Epithelial cell of prostate (primary cell): ENCODE data around the gene SAMD3.
"Not testable (repeated sequence)": the region's sequence is repeated elsewhere in the genome, so short reads cannot be mapped to it uniquely, and the experiment has no call there.

Source experiments
- DNase-seq: peaks from one replicate; pipeline ENCODE4 v3.0.0-alpha.2; 2011; ENCODE audit warnings: low read depth, low spot score
- H3K27ac ChIP-seq: fragments of 450-650 bp; 2 replicates; pipeline ENCODE4 v1.5.1; 2017; ENCODE audit warnings: mild to moderate bottlenecking

The SAMD3 gene

DNA sequence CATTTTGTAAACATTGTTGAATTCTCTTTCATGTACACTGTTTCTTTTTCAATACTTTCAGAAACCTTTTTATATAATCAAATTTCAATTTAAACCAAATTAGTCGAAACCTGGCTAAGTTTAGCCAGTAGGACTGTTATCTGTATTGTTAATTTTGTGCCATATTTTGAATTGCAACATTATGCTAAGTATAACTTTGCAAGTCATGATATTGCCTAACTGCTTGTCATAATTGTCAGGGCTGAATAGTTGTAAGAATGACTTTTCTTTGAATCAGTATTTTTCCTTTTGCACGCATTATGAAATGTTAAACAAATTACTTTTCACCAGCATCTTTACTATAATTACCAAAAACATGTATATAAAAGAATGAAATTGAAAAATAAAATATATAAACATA, 82.7 kb downstream of the SAMD3 start:
- no peak for DNase-seq
- no peak overlapping the region for H3K27ac ChIP-seq

DNA sequence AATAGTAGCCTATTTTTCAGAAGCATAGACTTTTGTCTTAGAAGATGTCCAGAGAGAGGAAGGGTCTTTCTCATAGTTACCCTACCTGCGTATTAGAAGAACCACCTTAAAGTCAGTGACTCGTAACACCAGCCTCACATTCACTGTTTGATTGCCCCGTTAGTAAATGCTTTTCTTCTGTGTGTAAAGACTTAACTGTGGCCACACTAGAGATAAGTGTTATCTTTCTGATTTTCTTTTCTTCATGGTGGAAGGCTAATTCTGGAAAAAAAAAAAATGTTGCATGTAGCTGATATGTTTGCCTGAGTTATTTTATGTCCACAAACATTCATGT, 83.9 kb downstream of the SAMD3 start:
- no peak for DNase-seq
- no peak overlapping the region for H3K27ac ChIP-seq

DNA sequence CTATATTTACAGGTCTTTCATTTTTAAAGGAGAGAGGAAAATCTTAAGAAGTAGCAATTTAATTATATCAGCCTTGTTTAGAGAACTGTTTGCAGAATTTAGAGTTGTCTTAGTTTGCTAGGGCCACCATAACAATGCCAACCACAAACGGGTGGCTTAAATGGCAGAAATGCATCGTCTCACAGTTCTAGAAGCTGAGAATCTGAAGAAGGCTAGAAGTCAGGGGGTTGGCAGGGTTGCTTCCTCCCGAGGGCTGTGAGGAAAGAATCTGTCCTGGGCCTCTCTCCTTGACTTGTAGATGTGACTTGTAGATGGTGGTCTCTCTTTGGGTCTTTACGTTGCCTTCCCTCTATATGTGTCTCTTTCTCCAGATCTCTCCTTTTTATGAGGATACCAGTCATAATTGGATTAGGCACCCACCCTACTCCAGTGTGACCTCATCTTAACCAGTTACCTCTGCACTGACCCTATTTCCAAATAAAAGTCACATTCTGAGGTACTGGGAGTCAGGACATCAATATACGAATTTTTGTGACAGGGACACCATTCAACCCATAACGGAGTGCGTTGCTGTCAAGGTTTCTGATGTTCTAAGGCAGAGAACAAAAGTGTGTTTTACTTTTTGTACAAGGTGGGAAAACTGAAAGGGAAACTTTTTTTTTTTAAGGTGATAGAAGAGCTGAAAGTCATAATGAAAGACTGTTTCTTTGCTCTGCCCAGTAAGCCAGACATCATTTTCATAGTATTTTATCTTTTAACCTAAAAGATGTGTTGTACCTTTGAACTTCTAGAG, 84.4 kb downstream of the SAMD3 start:
- DNase-seq = no peak
- H3K27ac ChIP-seq = no peak overlapping the region

DNA sequence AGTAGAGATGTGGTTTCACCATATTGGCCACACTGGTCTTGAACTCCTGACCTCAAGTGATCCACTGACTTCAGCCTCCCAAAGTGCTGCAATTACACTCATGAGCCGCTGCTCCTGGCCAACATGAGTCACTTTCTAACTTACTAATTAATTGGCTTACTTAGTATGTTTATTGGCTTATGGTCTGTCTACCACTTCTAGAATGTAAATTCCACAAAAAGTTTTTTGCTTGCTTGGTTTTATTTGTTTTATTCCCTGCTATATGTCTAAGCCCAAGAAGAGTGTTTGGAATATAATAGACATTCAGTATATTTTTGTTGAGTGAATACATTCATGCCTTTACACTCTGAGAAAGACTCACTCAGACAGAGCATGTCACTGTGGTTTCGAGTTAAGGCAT, 86.0 kb downstream of the SAMD3 start:
- no peak for DNase-seq

DNA sequence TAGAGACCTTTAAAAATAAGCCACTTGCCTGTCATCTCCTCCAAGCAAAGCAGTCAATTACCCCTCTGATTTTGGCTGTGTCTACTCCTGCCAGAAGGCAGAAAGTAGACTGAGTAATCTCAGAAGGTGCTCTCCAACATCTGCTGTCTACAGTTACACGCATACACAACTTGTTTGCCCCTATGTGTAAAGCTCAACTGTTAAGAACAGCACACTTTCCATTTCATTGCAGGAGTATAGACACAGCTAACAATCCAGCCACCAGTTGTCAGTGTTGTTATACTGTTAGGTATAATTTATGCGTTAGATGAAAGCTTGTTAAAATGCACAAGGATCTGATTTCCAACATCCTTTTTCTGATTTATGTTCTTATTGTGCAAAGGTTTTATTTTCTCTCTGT, 88.2 kb downstream of the SAMD3 start:
- no peak for DNase-seq
- no peak overlapping the region for H3K27ac ChIP-seq

More for the DNA sequence above, 86.0 kb downstream of the SAMD3 start:
- no peak overlapping the region for H3K27ac ChIP-seq

DNA sequence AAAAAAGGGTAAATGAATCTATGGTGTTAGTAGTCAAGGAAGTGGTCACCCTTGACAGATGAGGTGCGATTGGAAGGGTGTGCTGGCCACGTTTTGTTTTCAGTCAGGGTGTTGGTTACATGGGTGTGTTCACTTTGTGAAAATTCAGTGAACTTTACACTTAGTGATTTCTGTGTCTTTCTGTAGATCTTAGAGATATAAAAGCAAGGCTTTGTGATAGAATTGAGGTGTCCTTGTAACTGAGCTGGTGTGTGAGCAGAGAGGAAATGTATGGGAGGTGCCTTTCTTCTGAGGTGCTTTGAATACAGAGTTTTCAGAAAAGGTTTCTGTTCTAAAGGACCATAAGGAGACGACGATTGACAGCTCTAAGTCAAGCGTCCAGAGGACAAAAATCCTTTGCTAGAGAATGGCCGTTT, 90.5 kb downstream of the SAMD3 start:
- no peak overlapping the region for H3K27ac ChIP-seq
- DNase-seq = no peak

DNA sequence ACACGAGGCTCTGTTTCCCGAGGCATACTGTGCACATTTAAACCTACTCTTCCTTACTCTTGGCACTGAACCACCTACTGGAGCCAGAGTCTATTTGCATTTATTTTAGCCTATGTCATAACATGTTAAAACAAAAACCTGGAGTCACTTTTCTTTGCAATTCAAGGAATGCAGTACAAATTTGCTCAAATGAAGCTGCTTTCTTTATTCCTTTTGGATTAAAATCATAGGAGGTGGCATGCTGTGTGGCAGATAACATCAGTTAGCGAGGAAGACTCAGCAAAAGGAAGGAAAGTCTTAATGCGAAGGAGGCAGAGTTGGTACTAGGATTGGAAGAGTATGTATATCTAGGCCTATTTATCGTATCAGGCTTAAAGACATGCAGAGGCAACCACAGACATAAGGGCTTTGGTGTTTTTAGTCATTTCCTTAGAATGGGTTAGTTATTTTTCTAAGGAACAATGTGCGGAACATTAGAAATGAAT, 92.9 kb downstream of the SAMD3 start:
- DNase-seq = no peak
- no peak overlapping the region for H3K27ac ChIP-seq

DNA sequence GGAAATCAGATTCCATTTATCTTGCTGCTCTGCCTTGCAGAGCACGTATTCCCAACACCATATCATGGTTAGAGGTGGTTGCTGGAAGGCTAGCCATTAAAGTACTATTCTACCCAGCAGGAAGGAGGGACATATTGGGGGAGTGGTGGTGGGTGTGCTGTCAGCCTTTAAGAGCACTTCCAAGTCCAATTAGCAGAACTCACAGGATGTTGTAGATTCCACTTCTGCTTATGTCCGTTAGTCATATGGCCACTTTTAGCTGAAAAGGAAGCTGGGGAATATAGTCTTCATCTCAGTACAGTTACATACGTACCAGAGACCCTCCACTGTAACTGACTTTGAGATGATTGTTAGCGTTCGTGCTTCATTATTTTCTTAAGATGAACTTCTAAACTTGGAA, 94.4 kb downstream of the SAMD3 start:
- DNase-seq = no peak
- no peak overlapping the region for H3K27ac ChIP-seq

DNA sequence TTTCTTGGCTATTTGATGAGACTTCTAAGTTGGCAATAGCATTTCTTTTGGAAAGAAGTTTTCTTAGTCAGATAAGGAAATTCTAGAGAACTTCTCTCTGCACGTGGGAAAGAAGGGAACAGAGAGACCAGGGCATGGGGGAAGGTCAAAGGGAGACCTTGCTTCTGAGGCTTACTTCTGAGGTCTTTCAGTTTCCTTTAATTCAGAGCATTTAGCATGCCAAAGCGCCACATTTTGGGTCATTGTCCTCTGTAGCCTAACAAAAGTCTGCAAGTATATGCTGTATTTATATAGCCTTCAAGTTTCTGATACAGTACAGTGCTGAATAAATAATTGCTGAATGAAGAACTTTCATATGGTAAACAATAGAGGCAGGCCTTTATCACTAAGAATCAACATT, 95.6 kb downstream of the SAMD3 start:
- no peak overlapping the region for H3K27ac ChIP-seq
- no peak for DNase-seq

DNA sequence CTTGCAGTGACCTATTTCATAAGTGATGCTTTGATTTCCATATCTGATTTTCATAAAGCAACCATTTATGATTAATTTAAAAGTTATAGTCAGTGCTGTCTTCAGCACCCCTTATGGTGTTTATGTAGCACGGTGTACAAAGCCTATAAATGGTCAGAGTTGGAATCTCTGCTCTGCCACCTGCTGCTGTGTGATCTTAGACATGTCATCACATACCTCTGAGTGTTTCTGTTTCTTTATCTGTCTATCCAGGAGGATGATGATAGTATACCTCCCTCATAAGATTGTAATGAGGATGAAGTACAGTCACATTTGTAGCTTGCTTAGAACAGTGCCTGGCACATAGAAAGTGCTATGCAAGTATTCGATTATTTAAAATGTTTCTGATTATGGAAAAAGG, 100.5 kb downstream of the SAMD3 start:
- DNase-seq = no peak
- no peak overlapping the region for H3K27ac ChIP-seq

DNA sequence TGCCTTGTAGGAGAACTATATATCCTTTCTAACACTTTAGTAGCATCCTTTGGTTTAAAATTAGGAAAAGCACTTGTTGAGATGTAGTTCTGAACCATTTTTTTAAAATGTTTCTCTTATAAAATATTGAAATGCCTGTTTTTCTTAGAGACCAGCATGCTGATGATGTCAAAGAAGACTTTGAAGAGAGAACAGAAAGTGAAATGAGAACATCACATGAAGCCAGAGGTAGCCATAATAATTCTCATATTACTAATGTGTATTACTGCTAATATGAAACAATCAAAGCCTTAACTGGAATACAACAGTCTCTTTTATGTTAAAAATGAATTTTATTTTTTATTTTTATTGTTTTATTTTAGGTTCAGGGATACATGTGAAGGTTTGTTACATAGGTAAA, 102.0 kb downstream of the SAMD3 start:
- no peak for DNase-seq
- no peak overlapping the region for H3K27ac ChIP-seq

DNA sequence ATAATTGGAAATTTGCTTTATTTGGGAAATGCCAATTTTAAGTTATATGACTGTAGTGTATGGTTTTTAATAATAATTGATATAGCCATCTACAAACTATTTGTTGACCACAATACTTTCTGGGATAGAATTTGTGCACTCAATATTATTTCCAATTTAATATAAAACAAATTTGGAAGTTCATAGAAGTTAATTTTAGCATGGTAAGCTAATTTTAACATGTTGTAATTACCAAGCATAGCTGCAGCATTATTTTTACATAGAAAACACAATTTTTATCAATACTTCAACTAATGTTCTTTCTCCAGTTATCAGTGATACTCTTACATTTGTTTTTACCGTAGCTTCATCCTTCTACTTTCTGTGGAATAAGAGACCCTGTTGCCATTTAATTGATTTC, 103.5 kb downstream of the SAMD3 start:
- H3K27ac ChIP-seq = no peak overlapping the region

DNA sequence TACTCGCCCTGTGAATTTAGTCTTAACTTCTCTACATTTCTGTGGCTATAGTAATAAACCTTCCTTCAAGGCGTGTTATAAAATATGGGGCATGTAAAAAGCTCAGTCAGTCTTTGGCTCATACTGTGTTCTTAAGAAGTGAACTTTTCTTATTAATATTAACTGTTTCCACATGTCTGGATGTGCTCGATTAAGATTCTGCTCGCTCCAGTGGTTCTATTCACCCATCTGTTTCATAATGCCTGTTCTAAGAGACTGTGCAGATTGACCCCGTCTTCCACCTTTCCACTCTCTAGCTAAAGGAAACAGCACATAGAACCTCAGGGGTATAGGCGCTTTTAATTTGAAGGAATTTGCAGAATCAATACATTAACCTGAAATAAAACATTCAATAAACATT, 104.5 kb downstream of the SAMD3 start:
- no peak for DNase-seq
- H3K27ac ChIP-seq = no peak overlapping the region

More for the DNA sequence above, 103.5 kb downstream of the SAMD3 start:
- DNase-seq = no peak

DNA sequence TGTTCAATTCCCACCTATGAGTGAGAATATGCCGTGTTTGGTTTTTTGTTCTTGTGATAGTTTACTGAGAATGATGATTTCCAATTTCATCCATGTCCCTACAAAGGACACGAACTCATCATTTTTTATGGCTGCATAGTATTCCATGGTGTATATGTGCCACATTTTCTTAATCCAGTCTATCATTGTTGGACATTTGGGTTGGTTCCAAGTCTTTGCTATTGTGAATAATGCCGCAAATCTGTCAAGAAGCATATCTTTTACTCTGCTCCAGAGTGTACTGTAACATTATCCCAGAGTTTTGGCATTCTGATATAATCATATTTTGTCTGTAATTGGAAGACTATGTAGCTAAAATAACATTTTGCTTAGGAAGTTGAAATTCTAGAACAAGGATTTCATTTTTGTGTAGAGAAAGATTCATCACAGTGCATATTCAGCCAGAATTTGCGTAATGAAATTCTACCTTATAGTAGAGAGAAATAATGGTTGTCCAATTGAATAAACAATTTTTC, 105.5 kb downstream of the SAMD3 start:
- not testable (repeated sequence) for H3K27ac ChIP-seq, DNase-seq

DNA sequence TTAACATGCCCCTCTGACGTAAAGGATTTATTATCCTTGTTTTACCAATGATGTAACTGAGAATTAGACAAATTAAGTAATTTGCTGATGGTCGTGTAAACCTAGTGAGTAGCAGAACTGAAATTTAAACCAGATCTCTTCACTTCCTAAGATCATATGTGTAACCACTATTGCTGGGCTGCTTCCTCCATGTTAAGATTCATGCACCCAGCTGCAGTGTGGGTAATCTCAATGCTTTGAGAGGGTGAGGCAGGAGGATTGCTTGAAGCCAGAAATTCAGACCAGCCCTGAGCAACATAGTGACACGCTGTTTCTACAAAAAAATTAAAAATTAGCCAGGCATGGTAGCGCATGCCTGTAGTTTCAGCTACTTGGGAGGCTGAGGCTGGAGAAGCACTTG, 106.5 kb downstream of the SAMD3 start:
- DNase-seq = no peak
- H3K27ac ChIP-seq = no peak overlapping the region

DNA sequence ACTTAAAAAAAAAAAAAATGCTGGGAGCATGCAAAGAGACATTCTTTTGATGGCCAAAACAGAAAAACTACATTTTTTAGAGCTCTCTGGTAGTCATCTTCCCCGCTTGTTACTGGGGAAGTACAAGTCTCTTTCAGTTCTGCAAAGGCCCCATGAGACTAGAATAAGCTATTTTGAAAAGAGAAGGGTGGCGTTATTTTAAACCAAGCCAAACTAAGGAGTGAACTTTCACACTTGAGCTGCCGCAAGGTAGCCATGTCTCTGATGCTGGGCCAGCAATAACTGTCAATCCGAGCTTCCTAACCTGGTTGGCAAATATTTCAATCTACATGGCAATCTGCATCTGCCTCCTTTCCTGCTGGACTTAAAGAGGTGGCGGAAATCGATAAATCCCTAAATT, 107.7 kb downstream of the SAMD3 start:
- DNase-seq = no peak
- no peak overlapping the region for H3K27ac ChIP-seq

DNA sequence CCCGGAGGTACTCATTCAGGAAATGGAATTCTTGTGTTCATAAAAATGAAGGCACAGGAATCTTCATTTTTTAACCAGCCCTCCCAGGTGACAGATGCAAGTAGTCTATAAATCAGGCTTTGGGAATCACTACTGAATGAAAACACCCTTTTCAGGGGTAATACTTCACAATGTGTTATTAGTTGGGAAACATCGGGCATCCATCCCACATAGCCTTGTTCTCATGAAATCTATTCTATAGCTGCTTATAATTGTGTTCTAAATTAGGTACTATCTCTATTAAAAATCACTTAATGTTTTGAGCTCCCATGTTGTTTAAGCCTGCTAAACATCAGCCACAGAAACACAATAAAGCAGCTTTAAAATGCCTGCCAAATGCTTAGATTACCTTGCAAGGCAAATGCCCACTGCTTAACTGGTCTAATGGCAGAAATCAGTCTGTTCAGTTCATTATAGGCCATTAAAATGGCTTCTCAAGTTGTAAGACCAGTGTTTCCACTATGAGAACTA, 109.5 kb downstream of the SAMD3 start:
- no peak overlapping the region for H3K27ac ChIP-seq

DNA sequence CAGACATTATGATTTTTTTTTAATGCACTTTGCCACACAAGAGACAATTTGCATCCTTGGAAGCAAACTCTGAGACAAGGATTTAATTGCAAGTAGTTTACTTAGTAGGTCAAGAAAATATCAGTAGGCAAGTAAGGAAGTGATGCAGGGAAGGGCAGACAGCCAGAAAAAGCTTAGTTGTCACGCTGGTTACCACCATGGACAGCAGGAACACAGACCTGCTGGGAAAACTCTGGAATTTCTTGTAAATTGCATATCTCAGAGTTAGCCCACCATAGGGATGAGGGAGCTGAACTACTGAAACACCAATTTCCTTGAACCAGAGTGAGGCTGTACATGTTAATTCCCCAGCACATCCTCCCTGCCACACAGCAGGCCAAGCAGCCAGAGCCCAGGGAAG, 111.7 kb downstream of the SAMD3 start:
- no peak overlapping the region for H3K27ac ChIP-seq
- no peak for DNase-seq

More for the DNA sequence above, 109.5 kb downstream of the SAMD3 start:
- DNase-seq = no peak

DNA sequence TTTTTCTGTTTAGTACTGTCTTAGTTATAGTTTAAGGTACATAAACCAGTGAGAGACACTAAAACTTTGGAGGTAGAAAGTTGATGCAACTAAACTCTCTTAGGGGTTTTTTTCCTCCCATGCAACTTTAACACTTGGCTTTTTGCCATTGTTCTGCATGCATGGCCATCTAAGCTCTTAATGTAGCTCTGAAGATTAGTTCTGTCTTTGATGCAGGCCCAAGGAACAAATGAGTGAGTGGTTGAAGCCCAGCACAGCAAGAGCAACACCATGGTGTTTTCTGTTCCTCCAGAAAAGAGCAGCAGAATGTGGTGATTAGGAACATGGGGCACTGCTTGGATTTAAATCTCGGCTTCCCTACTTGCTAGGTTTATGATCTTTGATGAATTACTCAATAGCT, 115.0 kb downstream of the SAMD3 start:
- no peak overlapping the region for H3K27ac ChIP-seq
- DNase-seq = no peak

DNA sequence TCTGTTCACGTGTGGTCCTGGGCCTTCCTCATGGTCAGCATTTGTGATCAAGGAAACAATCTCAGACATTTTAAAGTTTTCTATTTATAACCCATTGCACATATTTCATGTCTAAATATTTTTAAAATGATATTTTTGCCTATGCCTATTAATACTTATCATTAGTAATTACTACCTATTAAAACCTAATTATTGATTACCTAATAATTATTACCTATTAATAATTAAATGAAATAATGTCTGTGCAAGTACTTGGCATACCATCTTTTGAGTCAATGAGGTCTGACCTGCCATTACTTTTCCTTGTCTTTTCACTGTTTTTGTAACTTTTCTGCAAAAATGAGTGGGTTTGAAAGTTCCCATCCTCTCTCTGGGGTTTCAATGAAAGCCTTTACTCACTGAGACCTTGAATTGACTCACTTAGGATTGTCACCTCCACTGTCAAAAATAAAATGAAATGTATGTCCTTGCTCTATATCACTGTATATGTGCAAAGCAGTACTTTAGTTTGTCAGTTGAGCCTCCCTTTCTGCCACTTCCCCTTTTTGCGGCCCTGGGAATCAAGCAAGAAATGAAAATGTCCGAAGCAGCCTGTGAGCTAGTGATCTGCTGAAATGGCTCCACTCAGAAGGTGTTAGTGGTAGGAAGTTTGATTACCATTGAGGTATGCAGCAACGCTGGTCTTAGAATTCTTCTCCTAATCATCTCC, 116.6 kb downstream of the SAMD3 start:
- DNase-seq = no peak
- H3K27ac ChIP-seq = no peak overlapping the region

DNA sequence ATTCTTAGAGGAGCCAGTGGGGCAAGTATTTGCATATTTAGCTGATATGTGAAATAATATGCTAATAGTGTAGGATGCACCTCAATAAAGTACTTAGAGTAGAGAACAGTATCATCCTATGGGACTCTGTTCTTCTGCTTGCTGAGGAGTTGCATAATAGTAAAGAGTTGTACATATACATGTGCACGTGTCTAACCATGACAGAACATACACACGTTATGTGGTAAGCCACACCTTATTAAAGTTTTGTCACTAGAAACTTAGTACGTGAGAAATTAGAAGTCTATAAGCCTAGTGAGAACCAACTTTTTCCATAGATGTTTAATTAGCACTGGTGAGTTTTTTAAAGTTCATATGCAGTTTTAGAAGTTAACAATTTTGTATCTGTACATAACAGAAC, 123.6 kb downstream of the SAMD3 start:
- H3K27ac ChIP-seq = no peak overlapping the region
- DNase-seq = no peak
